IMR-90 (cell line): Measurements from ENCODE around the gene FAM186B. TPM values are rescaled to one million over a fixed set of nuclear protein-coding genes. Genes with fewer than 3 reads are reported as not detected.

Source experiments
- ATAC-seq: fragments of 200-7000 bp; cut with Tn5 transposase; 2 replicates; pipeline ENCODE4 v1.9.1; 2020; ENCODE audit warnings: low read depth, mild to moderate bottlenecking, moderate library complexity
- BruUV-seq: library from RNA; stranded (reverse); fragments of 400-500 nt; replicated peaks from 2 replicates; lab custom pipeline; 2021; lab: Mats Ljungman, UMichigan
- CTCF ChIA-PET: fragments of 300-600 bp; formaldehyde crosslinking; extraction: SDS; loops from one replicate; lab custom pipeline; 2021; ENCODE audit warnings: antibody characterized with exemption; lab: Yijun Ruan, JAX
- POLR2A ChIA-PET: fragments of 300-600 bp; sonication (Branson Sonifier 250); formaldehyde crosslinking; loops from one replicate; lab custom pipeline; 2022; ENCODE audit warnings: antibody characterized with exemption; ENCODE audit not compliant: unreplicated experiment; lab: Charles Lee
- DNase-seq: peaks from one replicate; pipeline ENCODE4 v3.0.0; 2013
- H2AFZ ChIP-seq: replicated peaks from 2 replicates; pipeline ENCODE3; 2013; ENCODE audit warnings: low read length, mild to moderate bottlenecking; ENCODE audit not compliant: poor library complexity
- H2AK5ac ChIP-seq: 2 replicates; pipeline ENCODE4 v1.6.1; 2013; ENCODE audit warnings: low read depth, low read length, inconsistent platforms
- H2AK9ac ChIP-seq: replicated peaks from 2 replicates; pipeline ENCODE3; 2013; ENCODE audit warnings: mild to moderate bottlenecking, low read depth, low read length, moderate library complexity; ENCODE audit not compliant: poor library complexity
- H2BK120ac ChIP-seq: 2 replicates; pipeline ENCODE4 v1.6.1; 2013; ENCODE audit warnings: low read depth, low read length, inconsistent platforms
- H2BK15ac ChIP-seq: 3 replicates; pipeline ENCODE4 v1.6.1; 2013; ENCODE audit warnings: low read depth, low read length, inconsistent platforms
- H2BK20ac ChIP-seq: 2 replicates; pipeline ENCODE4 v1.6.1; 2013; ENCODE audit warnings: low read depth, mild to moderate bottlenecking, inconsistent platforms, low read length, moderate library complexity
- H2BK5ac ChIP-seq: 2 replicates; pipeline ENCODE4 v1.6.1; 2013; ENCODE audit warnings: mild to moderate bottlenecking, low read depth, low read length, inconsistent platforms; ENCODE audit not compliant: poor library complexity, severe bottlenecking
- H3K14ac ChIP-seq: replicated peaks from 2 replicates; pipeline ENCODE4 v1.6.1; 2013; ENCODE audit warnings: low read depth, low read length, inconsistent platforms
- H3K18ac ChIP-seq: 2 replicates; pipeline ENCODE4 v1.6.1; 2013; ENCODE audit warnings: low read depth, low read length, control low read depth
- H3K23ac ChIP-seq: 2 replicates; pipeline ENCODE4 v1.6.1; 2013; ENCODE audit warnings: low read depth, low read length, inconsistent platforms
- H3K27ac ChIP-seq: 2 replicates; pipeline ENCODE4 v1.5.1; 2013; ENCODE audit warnings: mild to moderate bottlenecking, control low read depth, low read length; ENCODE audit not compliant: insufficient read depth
- H3K27me3 ChIP-seq: 2 replicates; pipeline ENCODE4 v1.6.1; 2013; ENCODE audit warnings: low read length; ENCODE audit not compliant: control insufficient read depth, insufficient read depth
- H3K36me3 ChIP-seq: 2 replicates; pipeline ENCODE4 v1.6.1; 2013; ENCODE audit warnings: low read length, mixed read lengths; ENCODE audit not compliant: control insufficient read depth, insufficient read depth
- H3K4ac ChIP-seq: 2 replicates; pipeline ENCODE4 v1.6.1; 2013; ENCODE audit warnings: low read depth, low read length, inconsistent platforms
- H3K4me1 ChIP-seq: 2 replicates; pipeline ENCODE4 v1.6.1; 2013; ENCODE audit warnings: low read length, mixed read lengths; ENCODE audit not compliant: control insufficient read depth, insufficient read depth
- H3K4me2 ChIP-seq: 2 replicates; pipeline ENCODE4 v1.6.1; 2013; ENCODE audit warnings: low read depth, mild to moderate bottlenecking, control low read depth, low read length, moderate library complexity
- H3K4me3 ChIP-seq: 2 replicates; pipeline ENCODE4 v1.5.1; 2013; ENCODE audit warnings: low read depth, mild to moderate bottlenecking, control low read depth, low read length, moderate library complexity; ENCODE audit not compliant: insufficient read depth
- H3K56ac ChIP-seq: 2 replicates; pipeline ENCODE4 v1.6.1; 2013; ENCODE audit warnings: low read length, inconsistent platforms; ENCODE audit not compliant: insufficient read depth; ENCODE audit errors: extremely low read depth
- H3K79me1 ChIP-seq, 2 experiments: 2 replicates each; pipeline ENCODE4 v1.6.1; 2013; ENCODE audit warnings: low read length in 2 of 2, inconsistent platforms in 1 of 2, low read depth in 1 of 2
- H3K9ac ChIP-seq: 2 replicates; pipeline ENCODE4 v1.6.1; 2013; ENCODE audit warnings: low read depth, low read length, control low read depth
- H3K9me1 ChIP-seq: 2 replicates; pipeline ENCODE4 v1.6.1; 2013; ENCODE audit warnings: low read length, inconsistent platforms; ENCODE audit not compliant: insufficient read depth
- H3K9me3 ChIP-seq: 2 replicates; pipeline ENCODE4 v1.6.1; 2013; ENCODE audit warnings: low read length; ENCODE audit not compliant: control insufficient read depth, insufficient read depth
- H4K20me1 ChIP-seq: 2 replicates; pipeline ENCODE4 v1.6.1; 2013; ENCODE audit warnings: low read length, inconsistent platforms; ENCODE audit not compliant: insufficient read depth
- H4K5ac ChIP-seq: 2 replicates; pipeline ENCODE4 v1.6.1; 2013; ENCODE audit warnings: mild to moderate bottlenecking, low read depth, low read length, control low read depth
- H4K8ac ChIP-seq, 2 experiments: 2 replicates each; pipeline ENCODE4 v1.6.1; 2013; ENCODE audit warnings: low read depth in 2 of 2, low read length in 2 of 2, control low read depth in 1 of 2, inconsistent platforms in 1 of 2
- H4K91ac ChIP-seq: 2 replicates; pipeline ENCODE4 v1.6.1; 2013; ENCODE audit warnings: low read depth, low read length, inconsistent platforms; ENCODE audit not compliant: insufficient read depth
- BHLHE40 ChIP-seq: fragments of 150-350 bp; IDR thresholded peaks from 2 replicates; pipeline ENCODE4 v1.6.1; 2016; ENCODE audit warnings: mild to moderate bottlenecking, low read depth, low read length
- CEBPB ChIP-seq: IDR thresholded peaks from 2 replicates; pipeline ENCODE4 v1.6.1; 2012; ENCODE audit warnings: low read depth, low read length, improper control_type of control experiment
- CHD1 ChIP-seq: IDR thresholded peaks from 2 replicates; pipeline ENCODE4 v1.6.1; 2012; ENCODE audit warnings: low read depth, low read length, improper control_type of control experiment
- MAZ ChIP-seq: IDR thresholded peaks from 2 replicates; pipeline ENCODE4 v1.6.1; 2012; ENCODE audit warnings: low read depth, mild to moderate bottlenecking, low read length, improper control_type of control experiment, moderate library complexity, borderline replicate concordance
- MXI1 ChIP-seq: IDR thresholded peaks from 2 replicates; pipeline ENCODE4 v1.6.1; 2012; ENCODE audit warnings: low read depth, mild to moderate bottlenecking, low read length, moderate library complexity, borderline replicate concordance
- NFE2L2 ChIP-seq: fragments of 150-350 bp; IDR thresholded peaks from 2 replicates; pipeline ENCODE4 v1.6.1; 2016; ENCODE audit warnings: low read depth, mild to moderate bottlenecking, low read length
- POLR2A ChIP-seq: IDR thresholded peaks from 2 replicates; pipeline ENCODE4 v1.6.1; 2012; ENCODE audit warnings: mild to moderate bottlenecking, low read depth, low read length
- RAD21 ChIP-seq: IDR thresholded peaks from 2 replicates; pipeline ENCODE4 v1.6.1; 2012; ENCODE audit warnings: low read length, improper control_type of control experiment
- RCOR1 ChIP-seq: IDR thresholded peaks from 2 replicates; pipeline ENCODE4 v1.6.1; 2012; ENCODE audit warnings: mild to moderate bottlenecking, low read length, improper control_type of control experiment; ENCODE audit not compliant: insufficient replicate concordance
- WGBS, 2 experiments: methylation state at CpG; one replicate each; pipeline versions ENCODE4 v1.1.5 to v1.1.7; 2013; ENCODE audit warnings: missing lambda C conversion rate in 2 of 2; ENCODE audit not compliant: insufficient read length in 1 of 2; ENCODE audit errors: extremely low coverage in 2 of 2; 5-methylcytosine and 5-hydroxymethylcytosine counted together
- dilution Hi-C: fragments of 300-500 bp; cut with HindIII; formaldehyde crosslinking; loops from one replicate; pipeline ENCODE4 v1.14.3; 2018; ENCODE audit warnings: low sequenced_read_pairs; ENCODE audit not compliant: unreplicated experiment
- in situ Hi-C: fragments of 300-500 bp; cut with MboI; formaldehyde crosslinking; loops from 3 replicates; pipeline ENCODE4 v1.14.3; 2019; ENCODE audit warnings: low sequenced_read_pairs, inconsistent platforms, mixed read lengths
- intact Hi-C: fragments of 100-400 bp; cut with micrococcal nuclease; formaldehyde crosslinking; loops from 2 replicates; pipeline ENCODE4 v1.10.0; 2022
- polyA plus RNA-seq, 3 experiments: library from polyadenylated mRNA; depleted of rRNA; stranded (reverse); fragments of >200 nt; gene quantifications; 2 replicates each; pipeline ENCODE4 v1.2.3, GENCODE V29; 2012; ENCODE audit warnings: low replicate concordance in 1 of 3
- total RNA-seq: library from RNA; depleted of rRNA; stranded (reverse); fragments of >200 nt; gene quantifications from 2 replicates; pipeline ENCODE4 v1.2.3, GENCODE V29; 2012
- TF ChIP-seq, protein P1 (sequence below): conservative IDR thresholded peaks from 2 replicates; pipeline ENCODE4 v1.5.1; 2012; ENCODE audit warnings: mild to moderate bottlenecking, low read depth, low read length, improper control_type of control experiment
- TF ChIP-seq, protein P2 (sequence below): fragments of 150-350 bp; IDR thresholded peaks from 2 replicates; pipeline ENCODE4 v1.6.1; 2016; ENCODE audit warnings: low read depth, mild to moderate bottlenecking, low read length, moderate library complexity, borderline replicate concordance

FAM186B gene
- total and polyA plus RNA-seq, 2 of the 4 experiments (the other 2 are of a cell fraction) = 0.10 to 0.18 TPM

DNA sequence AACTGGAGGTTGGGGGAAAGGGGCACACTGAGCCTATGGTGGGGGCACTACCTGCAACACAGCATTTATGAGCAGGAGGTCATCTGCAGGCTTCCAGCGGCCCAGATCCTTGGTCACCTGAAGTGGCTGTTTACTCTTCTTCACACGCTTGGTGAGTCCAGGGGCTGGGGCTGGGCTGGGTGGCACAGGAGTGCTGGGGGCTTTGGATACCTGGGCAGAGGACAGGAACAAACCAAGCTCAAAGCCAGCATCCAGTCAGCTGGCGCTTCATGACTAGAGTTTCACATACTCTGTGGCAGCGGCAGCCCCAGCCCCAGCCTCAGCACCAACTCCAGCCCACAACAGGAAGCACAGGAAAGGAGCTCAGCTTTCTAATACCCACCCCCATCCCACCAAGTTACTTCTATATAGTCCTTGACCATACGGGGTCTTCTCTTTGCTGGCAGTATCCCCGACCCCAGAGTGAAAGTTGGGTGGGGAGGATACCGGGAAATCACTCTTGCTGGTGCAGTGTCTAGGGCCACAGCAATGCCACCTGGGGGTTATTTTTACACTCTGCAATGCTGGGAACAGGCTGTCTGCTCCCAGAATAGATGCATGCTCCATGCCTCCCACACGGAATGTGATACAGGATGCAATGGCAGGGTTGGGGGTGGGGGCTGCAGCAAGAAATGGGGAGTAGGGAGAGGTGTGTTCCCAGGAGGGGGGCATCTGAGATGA, 40.6 kb downstream of the FAM186B start:
- Histone ChIP-seq H4K8ac (no peak overlapping the region), H2AK5ac (no peak overlapping the region), H3K14ac (no peak overlapping the region), H2AK9ac (peak overlapping the region; percentile 57), H3K4me2 (no peak overlapping the region), H2BK5ac (no peak overlapping the region), H2BK120ac (no peak overlapping the region), H3K27me3 (no peaks in the 10 kb centered on the region), H3K27ac (no peak overlapping the region), H4K20me1 (peaks cover 5% of the 10 kb centered on the region; the same call in 1 of the 2 replicates), H3K4me1 (peaks cover 2% of the 10 kb centered on the region; the same call in 1 of the 2 replicates), H3K56ac (no peak overlapping the region), H3K9ac (no peak overlapping the region), H3K4ac (no peak overlapping the region), H3K79me1 (peaks cover 31 to 48% of the 10 kb centered on the region in 2 experiments), H4K5ac (no peak overlapping the region), H4K91ac (no peak overlapping the region), H2AFZ (no peak overlapping the region), H2BK20ac (no peak overlapping the region), H3K9me3 (no peaks in the 10 kb centered on the region), H3K23ac (no peak overlapping the region), H2BK15ac (no peak overlapping the region), H3K4me3 (no peak overlapping the region), H3K9me1 (0 out of 2 replicates have a peak, but pooled peaks cover 3% of the 10 kb centered on the region), H3K18ac (no peak overlapping the region), H3K36me3 (peaks cover 36% of the 10 kb centered on the region)
- dilution Hi-C loops = no loop called here
- ATAC-seq = no peak
- 80% methylated on average over 1 of the region's 8 CpGs; no CpG with 5 or more reads in 1 of the 2 experiments for WGBS, 2 experiments
- TF ChIP-seq NFE2L2 (no peak), MAZ (no peak), MXI1 (no peak), POLR2A (no peak), RAD21 (no peak), CHD1 (no peak), BHLHE40 (no peak), RCOR1 (no peak), CEBPB (no peak)
- TF ChIP-seq, protein P1, sequence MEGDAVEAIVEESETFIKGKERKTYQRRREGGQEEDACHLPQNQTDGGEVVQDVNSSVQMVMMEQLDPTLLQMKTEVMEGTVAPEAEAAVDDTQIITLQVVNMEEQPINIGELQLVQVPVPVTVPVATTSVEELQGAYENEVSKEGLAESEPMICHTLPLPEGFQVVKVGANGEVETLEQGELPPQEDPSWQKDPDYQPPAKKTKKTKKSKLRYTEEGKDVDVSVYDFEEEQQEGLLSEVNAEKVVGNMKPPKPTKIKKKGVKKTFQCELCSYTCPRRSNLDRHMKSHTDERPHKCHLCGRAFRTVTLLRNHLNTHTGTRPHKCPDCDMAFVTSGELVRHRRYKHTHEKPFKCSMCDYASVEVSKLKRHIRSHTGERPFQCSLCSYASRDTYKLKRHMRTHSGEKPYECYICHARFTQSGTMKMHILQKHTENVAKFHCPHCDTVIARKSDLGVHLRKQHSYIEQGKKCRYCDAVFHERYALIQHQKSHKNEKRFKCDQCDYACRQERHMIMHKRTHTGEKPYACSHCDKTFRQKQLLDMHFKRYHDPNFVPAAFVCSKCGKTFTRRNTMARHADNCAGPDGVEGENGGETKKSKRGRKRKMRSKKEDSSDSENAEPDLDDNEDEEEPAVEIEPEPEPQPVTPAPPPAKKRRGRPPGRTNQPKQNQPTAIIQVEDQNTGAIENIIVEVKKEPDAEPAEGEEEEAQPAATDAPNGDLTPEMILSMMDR = no peak
- TF ChIP-seq, protein P2, sequence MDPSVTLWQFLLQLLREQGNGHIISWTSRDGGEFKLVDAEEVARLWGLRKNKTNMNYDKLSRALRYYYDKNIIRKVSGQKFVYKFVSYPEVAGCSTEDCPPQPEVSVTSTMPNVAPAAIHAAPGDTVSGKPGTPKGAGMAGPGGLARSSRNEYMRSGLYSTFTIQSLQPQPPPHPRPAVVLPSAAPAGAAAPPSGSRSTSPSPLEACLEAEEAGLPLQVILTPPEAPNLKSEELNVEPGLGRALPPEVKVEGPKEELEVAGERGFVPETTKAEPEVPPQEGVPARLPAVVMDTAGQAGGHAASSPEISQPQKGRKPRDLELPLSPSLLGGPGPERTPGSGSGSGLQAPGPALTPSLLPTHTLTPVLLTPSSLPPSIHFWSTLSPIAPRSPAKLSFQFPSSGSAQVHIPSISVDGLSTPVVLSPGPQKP = no peak
- BruUV-seq = no TSS peak
- ChIA-PET CTCF (no interaction called here), POLR2A (no interaction called here)
- intact Hi-C loops = no loop called here
- in situ Hi-C loops = no loop called here
- DNase-seq = no peak
